NCI-H128 (cell line): ENCODE results near the gene ZNF780A.
"Not testable (repeated sequence)": the region's sequence is repeated elsewhere in the genome, so short reads cannot be mapped to it uniquely, and the experiment has no call there.

Experiments used
- DNase-seq: peaks from one replicate; lab custom pipeline; 2025; ENCODE audit not compliant: unreplicated experiment; lab: John Stamatoyannopoulos, UW

ZNF780A gene

DNA sequence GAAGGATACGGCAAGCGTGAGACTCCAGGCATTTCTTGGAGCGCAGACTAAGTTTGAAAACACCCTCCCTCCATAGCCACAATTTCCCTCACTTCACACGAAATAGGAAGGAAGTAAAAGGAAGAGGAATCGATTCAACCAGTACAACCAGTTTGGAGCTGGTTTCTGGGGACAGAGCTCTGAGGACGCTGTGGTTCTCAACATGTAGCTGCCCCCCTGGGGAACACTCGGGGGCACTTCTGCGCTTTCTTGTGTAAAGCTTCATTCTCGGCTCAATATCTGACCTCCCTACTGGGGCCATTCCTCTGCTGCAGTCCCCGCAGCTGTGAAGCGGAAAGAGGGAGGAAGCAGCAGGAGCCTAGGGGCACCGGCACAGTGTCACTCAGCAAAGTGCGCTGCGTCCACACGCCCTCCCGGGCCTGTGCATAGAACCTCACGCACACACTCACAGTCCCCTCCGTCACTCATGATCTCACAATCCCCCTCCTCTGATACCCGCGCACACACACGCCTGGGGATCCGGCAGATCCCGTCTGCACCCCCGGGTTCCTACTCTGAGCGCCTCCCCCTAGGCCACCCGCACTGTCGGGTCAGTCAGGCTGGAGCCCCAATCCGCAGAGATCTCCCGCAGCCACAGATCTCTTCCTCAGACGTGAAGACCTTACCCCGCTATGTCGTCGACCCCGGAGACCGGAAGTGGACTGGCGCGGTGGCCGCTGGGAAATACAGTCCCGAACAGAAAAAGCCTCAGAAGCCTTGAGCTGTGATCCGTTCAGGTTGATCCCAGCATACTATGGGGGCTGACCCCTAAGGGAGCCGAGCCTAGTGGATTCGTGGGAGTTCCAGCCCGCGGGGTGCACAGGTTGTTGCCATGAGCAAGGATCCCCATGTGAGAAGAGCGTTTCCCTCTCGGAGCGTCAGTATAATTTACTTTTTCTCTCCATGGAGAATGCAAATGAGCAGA is at the start of gene ZNF780A:
Gene ZNF780A (minus strand): TSS at position 703 of the 964 bp plus-strand sequence. CDS start 6,190 bp downstream, outside the sequence.
- DNase-seq, result peak; percentile 40

DNA sequence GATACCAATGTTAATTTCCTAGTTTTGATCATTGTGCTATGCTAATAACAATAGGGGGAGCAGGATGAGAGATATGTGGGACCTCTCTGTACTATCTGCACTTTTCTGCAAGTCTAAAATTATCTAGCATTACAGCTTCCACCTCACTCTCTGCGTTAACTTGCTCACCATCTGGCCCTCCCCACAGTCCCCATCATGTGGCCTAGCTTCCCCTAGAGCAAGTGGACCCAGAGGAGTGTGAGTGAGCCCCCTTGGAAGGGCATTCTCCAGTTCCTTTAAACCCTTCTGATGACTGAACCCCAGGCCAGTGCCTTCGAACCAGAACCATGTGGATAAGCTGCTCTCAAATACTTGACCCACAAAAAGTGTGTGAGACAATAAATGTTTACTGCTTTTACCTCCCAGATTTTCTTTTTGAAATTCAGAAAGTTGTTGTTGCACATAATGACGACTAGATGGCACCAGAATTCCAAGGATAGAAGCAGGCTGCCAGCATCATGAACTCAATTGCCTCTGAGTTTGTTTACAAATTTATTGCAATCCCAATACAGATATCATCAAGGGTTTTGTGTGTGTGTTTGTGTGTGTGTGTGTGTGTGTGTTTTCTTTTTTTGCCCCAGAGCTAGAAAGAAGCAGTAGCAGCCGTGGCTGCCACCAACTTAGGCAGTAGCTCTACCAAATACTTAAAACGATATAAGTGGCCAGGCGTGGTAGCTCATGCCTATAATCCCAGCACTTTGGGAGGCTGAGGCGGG is 49.0 kb upstream of the ZNF780A start:
- DNase-seq, result peak; percentile 28

DNA sequence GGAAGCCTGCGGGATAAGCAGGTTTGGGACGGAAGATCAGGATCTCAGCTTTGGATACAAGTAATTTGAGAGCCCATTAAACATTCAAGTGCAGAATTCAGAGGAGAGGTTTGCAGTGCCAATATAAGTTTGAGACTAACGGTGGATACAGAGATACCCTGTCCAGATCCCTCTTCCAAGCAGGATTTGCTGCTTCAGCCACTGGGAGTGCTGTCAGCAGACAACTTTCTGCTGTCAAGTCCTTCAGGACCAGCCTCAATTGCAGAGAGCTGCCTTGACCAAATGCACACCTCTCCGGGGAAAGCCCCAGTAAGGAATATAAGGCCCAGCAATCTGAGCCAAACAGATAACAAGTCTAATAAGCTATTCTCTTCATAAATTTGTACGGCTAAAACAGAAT is 46.1 kb upstream of the ZNF780A start:
- DNase-seq, result no peak

DNA sequence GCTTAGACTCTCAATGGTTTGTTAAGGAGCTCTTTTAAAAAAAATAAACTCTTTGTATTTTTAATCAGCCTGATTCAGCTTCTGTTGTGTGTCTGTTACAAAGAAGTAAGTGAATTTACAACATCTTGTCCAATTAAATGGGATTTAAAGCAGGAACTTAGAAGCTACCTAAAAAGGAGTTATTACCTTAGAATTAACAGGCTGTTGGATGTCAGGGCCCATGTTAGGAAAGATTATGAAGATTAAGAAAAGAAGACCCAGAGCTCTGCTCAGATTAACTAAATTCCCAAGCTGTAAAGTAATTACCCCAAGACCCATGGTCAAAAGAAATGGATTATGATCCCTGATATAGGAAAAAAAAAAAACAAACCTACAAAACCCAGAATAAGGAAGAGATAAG is 44.1 kb upstream of the ZNF780A start:
- DNase-seq, result no peak

DNA sequence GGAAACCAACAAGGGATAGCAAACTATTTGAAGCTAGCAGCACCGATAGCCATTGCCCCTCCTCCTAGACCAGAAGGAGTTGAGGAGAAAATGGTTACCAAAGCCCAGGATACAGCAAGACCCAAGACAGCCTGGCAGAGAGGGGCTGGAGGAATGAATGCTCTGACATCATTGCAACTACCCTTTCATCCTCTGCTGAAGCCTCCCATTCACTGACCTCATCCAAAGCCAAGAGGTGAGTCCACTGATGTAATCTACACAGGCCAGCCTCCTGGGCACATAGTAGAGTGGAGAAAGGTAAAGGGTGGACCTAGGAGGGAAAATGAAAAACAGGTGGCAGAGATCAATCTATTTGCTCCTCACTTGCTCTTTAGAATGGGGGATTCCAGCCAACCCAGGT is 42.7 kb upstream of the ZNF780A start:
- DNase-seq, result no peak

DNA sequence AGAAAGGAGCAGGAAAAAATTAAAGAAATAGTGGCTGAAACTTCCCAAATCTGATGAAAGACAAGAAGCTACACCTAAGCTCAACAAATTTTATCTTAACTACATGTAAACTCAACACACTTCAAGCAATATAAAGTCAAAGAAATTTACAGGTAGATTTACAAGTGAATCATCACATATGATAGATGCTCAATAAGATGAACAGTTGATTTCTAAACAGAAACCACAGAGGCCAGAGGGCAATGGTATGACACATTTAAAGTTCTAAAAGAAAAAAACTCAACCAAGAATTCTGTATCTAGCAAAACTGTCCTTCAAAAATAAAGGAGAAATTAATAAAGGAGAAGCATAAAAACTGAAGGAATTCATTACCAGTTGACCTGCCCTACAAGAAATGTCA is 39.3 kb upstream of the ZNF780A start:
- DNase-seq, result no peak

DNA sequence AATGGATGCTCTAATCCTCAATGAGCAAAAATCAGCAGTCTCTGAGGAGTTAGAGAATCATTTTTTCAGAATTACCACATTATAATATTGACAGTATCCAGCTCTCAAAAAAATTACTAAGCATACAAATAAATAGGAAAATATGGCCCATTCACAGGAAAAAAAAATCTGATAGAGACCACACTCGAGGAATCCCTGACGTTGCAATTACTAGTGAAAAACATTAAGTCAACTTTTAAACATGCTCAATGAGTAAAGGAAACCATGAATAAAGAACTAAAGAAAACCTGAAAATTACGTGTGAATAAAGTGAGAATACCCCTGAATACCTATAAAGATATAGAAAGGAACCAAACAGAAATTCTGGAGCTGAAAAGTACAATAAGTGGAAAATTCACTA is 38.7 kb upstream of the ZNF780A start:
- DNase-seq, result no peak

DNA sequence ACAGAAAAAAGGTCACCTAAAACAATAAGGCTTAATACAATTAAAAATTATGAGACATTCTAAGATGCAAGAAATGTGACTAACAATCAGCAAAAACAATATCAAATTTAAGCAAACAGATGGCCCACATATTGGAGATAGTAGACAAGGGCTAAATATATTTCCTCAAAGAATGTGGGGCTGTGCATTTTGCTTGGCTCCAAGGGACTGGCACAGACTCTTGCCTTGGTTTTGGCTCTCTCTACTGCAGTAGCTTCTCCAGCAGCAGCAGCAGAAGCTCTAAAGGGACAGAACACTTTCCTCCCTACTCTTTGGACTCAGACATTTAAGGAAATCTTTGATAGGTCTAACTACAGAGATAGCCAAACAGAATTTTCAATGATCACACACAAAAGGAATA is 38.2 kb upstream of the ZNF780A start:
- DNase-seq, result no peak

DNA sequence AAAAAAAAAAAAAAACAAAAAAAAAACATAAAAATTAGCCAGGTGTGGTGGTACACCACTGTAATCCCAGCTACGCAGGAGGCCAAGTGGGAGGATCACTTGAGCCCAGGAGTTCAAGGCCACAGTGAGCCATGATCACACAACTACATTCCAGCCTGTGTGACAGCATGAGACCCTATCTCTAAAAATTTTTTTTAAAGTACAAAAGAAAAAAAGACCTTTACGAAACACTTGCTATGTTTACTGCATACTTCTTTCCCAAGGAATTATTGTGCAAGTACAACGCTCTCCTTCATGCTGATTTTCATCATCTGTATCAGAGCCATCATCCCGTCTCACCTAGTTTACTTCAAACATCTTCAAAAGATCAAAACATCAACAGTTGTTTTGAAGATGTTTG is 28.6 kb upstream of the ZNF780A start:
- DNase-seq, result no peak

DNA sequence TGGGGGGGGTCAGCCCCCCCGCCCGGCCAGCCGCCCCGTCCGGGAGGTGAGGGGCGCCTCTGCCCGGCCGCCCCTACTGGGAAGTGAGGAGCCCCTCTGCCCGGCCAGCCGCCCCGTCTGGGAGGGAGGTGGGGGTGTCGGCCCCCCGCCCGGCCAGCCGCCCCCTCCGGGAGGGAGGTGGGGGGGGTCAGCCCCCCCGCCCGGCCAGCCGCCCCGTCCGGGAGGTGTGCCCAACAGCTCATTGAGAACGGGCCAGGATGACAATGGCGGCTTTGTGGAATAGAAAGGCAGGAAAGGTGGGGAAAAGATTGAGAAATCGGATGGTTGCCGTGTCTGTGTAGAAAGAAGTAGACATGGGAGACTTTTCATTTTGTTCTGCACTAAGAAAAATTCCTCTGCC is 27.9 kb upstream of the ZNF780A start:
- DNase-seq, result not testable (repeated sequence)

DNA sequence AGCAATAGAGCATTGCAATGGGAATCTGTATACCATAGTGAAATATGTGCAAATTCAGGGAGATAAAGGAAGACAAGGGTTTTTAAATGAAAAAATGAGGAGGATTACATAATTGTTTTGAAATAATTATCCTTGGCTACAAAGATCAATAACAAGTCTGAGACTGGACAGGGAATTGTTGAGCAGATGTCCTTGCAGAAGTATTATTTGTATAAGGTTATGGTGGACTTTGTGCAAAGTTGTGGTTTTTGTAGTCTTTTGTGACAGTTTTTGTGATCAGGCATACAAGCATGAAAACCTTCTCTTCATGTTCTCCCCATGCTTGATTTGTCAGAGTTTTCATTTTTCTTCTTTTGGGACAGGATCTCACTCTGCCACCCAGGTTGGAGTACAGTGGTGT is 25.3 kb upstream of the ZNF780A start:
- no peak for DNase-seq

DNA sequence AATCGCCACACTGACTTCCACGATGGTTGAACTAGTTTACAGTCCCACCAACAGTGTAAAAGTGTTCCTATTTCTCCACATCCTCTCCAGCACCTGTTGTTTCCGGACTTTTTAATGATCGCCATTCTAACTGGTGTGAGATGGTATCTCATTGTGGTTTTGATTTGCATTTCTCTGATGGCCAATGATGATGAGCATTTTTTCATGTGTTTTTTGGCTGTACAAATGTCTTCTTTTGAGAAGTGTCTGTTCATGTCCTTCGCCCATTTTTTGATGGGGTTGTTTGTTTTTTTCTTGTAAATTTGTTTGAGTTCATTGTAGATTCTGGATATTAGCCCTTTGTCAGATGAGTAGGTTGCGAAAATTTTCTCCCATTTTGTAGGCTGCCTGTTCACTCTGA is 23.4 kb upstream of the ZNF780A start:
- DNase-seq, result not testable (repeated sequence)

DNA sequence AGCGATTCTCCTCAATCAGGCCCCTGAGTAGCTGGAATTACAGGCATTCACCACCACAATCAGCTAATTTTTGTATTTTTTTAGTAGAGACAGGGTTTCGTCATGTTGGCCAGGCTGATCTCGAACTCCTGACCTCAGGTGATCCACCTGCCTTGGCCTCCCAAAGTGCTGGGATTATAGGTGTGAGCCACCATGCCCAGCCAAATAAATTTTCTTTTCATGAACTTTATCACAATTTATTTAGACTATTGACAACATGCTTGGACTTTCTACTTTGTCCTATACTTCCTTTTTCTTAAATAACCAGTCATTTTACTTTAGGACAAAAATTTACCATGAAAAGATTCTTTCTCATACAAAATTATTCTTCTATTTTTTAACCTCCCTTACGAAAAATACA is 21.5 kb upstream of the ZNF780A start:
- not testable (repeated sequence) for DNase-seq

DNA sequence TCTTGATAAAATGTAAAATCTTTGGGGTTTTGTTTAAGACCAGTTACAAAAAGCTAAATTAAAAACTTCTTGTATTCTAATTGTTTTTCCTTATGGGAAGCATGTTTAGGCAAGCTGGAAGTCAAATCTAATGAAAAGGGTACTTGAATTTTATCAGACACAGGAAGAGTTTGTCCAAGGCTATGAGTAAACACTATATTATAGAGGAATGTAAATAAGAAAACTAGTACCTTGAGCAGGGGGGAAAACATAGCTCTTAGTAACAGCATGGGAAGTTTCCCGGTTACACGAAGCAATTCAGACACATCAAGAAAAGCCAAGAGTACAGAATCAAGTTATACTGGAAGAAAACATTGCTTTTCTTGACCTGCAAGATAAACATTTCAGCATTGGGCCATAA is 19.8 kb upstream of the ZNF780A start:
- DNase-seq, result no peak

DNA sequence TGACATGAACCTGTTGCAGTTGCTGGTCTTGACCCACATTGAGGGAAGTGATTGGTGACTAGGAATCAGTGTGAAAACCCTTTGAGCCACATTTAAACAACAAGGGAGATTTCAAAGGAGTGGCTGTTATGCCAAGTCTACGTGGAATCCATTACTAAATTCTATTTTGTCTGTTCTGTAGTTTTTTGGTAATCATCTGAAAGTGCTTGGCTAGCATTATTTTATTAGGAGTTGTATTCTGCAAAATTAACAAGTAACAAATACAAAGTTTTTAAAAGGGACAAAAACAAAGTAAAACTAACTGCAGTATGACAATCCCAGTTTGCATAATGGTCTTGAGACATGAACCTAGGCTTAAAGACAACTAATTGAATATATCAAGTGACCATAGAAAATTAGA is 14.0 kb upstream of the ZNF780A start:
- DNase-seq, result no peak

DNA sequence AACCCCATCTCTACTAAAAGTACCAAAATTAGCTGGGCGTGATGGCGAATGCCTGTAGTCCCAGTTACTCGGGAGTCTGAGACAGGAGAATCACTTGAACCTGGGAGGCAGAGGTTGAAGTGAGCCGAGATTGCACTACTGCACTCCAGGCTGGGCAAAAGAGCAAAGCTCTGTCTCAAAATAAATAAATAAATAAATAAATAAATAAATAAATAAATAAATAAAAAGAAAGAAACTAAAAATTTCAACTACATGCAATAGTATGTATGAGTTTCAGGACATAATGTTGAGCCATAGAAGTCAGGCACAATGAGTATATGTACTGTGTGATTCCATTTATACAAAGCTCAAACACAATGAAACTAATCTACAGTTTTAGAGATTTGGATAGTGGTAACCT is 12.9 kb upstream of the ZNF780A start:
- DNase-seq, result no peak

DNA sequence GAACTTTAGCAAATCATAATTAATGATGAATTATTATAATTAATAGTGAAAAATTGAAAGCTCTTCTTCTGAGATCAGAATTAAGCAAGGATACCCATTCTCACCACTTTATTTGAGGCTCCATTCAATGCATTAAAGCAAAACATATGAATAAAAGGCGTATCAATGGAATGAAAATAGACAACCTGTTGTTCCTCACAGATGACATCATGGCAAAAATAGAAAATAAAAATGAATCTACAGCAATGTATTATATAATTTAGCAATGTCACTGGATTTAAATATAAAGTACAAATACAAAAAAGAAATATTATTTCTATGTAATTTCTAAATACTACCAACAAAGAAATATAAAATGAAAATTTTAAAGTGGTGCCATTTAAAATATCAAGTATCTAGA is 11.1 kb upstream of the ZNF780A start:
- no peak for DNase-seq

DNA sequence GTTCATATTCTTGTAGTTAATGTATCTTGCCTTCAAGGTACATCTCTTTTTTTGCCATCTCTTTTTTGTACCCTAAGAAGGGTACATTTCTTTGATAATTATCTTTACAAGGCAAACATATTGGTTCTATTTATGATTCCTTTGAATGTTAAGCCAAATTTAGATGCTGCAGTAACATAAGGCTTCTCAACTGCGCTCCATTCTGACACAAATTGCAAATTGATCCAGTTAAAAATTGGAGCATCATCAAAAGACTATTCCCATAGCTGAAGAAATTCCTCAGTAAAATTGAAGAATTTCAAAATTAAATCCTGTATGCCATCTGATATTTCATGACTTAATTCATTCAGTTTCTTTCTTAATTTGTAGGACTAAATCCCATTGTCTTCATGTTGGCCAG is 2.7 kb upstream of the ZNF780A start:
- DNase-seq, result no peak

DNA sequence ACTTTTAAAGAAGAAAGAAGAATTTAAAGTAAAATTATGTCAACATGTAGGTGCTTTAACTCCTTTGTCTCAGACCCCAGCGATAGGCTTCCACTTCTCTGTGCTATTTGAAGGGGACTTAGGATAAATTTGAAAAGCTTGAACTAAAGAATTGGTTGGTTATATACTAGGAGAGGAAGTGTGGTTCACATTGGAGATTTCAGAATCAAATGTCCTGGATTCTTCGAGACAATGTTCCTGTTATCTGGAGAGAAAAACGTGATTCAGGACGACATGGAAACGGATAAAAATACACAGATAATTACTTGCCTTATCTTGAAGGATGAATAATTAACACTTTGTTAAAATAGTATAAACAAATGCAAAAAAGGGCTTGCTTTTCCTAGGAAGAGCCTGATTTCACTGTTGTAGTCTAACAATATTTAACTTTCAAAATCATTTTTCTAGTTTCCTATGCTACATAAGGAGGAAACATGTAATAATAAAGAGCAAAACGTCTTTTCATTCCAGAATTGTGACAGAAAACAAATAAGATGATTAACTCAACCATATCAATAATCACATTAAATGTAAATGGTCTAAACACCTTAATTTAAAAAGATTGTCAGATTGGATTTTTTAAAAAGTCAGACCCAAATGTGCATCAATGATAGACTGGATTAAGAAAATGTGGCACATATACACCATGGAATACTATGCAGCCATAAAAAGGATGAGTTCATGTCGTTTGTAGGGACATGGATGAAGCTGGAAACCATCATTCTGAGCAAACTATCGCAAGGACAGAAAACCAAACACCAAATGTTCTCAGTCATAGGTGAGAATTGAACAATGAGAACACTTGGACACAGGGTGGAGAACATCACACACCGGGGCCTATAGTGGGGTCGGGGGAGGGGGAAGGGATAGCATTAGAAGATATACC is 724 bp upstream of the ZNF780A start:
- DNase-seq, result no peak

DNA sequence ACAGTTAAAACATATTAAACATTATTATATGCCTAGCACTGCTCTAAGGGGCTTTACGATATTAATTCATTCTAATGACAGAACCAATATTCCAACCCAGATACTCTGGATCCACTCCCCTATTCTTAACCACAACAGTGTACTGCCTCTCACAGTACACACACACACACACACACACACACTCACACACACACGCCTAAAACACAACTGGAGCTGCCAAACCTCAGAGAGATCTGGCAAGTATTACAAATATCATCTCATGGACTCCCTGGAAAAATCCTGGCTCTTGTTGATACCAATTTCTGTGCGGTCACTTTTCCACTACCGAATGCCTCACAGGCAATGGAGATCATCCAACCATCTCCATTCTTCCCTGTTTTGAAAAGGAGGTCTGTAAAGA is 1.3 kb downstream of the ZNF780A start:
- no peak for DNase-seq
